Measurements from ENCODE around the gene PRPF31.
"Not testable (repeated sequence)": the region's sequence is repeated elsewhere in the genome, so short reads cannot be mapped to it uniquely, and the experiment has no call there.

PRPF31 gene, protein sequence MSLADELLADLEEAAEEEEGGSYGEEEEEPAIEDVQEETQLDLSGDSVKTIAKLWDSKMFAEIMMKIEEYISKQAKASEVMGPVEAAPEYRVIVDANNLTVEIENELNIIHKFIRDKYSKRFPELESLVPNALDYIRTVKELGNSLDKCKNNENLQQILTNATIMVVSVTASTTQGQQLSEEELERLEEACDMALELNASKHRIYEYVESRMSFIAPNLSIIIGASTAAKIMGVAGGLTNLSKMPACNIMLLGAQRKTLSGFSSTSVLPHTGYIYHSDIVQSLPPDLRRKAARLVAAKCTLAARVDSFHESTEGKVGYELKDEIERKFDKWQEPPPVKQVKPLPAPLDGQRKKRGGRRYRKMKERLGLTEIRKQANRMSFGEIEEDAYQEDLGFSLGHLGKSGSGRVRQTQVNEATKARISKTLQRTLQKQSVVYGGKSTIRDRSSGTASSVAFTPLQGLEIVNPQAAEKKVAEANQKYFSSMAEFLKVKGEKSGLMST

DNA sequence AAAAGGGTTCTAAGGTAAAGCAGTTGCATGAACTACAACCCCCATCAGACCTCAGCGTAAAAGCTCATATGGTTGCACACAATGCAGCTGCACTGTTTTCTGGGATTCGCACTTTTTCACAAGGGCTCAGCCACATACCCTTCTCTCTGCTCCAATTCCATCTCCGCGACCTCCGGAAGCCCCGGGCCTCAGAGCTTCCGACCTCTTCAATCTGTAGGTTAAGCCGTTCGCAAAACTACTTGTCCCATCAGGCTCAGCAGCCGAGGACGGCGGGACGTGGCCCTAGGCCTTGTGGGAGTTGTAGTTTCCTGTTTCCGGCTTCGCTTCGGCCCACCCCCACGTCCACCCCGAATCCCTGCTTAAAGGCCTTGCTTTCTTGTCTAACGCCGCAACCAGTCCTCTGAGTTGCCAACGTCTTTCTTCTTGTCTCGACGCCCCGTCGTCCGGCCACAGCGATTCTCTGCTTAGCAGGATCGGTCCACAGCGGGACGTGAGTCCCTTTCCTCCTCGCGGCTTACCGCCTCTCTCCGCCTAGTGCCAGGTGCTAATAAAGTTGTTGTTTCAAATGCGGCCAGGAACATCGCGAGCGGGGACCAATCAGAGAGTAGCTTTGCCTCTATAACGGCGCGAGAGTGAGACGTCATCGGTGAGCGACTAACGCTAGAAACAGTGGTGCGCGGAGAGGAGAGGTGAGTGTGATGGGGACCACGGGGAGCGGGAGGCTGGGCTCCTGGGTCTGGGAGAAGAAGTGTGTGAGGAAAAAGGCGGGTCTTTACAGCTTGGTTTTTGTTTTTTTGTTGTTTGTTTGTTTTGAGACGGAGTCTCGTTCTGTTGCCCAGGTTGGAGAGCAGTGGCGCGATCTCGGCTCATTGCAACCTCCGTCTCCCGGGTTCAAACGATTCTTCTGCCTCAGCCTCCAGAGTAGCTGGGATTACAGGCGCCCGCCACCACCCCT, at the start of gene PRPF31, which contains the start of gene TFPT:
TSS of gene PRPF31 (plus strand) at position 646 of the 955 bp plus-strand sequence. CDS start 2,525 bp downstream, outside the sequence.
TSS of gene TFPT (minus strand) at position 549 of the 955 bp plus-strand sequence. CDS start at position 161, 388 bp downstream.
- peak; percentile 93 for DNase-seq (ENCODE audit: extremely low read depth in 1 of 2, low read depth in 1 of 2)

DNA sequence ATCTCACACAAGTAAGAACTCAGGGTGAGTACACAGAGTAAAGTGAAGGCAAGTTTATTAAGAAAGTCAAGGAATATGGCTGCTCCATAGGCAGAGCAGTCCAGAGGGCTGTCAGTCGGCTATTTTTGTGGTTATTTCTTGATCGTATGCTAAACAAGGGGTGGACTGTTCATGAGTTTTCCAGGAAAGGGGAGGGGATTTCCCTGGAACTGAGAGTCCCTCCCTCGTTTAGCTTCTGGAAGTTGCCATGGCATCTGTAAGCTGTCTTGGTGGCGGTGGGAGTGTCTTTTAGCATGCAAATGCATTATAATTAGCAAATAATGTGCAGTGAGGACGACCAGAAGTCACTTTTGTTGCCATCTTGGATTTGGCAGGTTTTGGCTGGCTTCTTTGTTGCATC, 46.1 kb upstream of the PRPF31 start:
- no peak for DNase-seq (ENCODE audit: extremely low read depth in 1 of 2, low read depth in 1 of 2)

DNA sequence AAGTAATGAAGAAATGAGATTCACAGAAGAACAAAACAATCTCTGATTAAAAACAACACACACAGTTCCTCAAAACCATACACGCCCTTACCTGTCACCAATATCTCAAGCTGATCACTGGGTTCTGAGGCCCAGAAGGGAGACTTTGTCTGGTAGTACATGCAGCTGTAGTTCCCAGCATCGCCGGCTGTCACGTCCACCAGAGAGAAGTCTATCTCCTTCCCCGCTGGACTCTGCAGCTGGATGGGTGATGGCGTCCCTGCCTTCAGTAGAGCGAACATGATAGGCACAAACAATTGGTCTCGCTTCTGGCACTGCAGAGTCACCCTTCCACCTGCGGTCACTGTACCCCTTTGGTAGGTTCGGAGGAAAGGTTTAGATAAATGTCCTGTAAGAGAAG, 41.7 kb upstream of the PRPF31 start:
- DNase-seq (ENCODE audit: extremely low read depth in 1 of 2, low read depth in 1 of 2), result no peak

DNA sequence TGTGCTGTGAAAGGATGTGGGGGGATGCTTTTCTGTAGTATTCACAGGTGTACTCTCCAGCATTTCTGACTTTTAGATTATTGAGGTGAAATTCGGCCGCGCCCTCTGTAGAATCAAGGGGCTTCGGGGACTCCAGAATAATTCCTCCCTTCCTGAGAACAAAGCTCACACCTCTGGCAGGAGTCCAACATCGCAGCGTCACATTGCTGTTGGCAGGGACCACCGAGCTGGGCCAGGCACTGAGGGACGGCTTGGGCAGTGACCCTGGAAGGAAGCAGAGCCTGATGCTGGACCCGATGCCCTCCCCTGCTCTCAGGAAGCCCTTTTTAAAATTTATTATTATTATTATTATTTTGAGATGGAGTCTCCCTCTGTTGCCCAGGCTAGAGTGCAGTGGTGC, 40.7 kb upstream of the PRPF31 start:
- DNase-seq (ENCODE audit: extremely low read depth in 1 of 2, low read depth in 1 of 2), result no peak

DNA sequence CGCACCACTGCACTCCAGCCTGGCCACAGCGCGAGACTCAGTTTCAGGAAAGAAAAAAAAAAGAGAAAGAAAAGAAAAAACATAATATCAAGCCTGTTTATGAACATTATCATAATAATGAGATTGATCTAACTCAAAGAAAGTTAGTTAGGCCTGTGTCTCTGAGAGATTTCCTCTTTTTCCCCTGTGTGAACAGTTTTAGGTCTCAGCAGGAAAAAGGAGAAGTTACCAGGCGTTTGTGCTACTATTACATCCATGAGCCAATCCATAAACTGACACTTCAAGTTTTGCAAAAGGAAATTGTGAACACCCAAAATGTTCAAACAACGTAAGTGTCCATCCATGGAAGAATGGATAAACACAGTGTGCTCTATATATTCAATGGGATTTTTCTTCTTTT, 38.2 kb upstream of the PRPF31 start:
- DNase-seq (ENCODE audit: extremely low read depth in 1 of 2, low read depth in 1 of 2), result no peak

DNA sequence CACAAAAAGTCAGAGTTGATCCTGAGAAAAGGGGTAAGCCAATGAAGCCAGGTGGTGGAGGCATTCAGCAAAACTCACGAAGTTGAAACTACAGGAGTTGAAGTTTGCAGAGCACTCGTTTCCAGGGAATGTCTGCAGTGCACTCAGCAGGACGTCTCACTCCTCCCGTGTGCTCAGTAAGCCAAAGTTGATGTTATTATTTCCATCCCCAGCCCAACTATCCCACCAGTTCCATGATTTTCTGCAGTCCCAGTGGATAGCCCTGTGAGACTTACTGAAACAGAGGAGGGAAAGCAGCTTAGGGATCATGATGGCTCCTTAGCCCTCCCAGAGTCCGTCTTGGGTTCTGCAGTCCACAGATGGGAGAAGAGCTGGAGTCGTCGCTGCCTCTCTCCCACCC, 34.5 kb upstream of the PRPF31 start, which contains the start of gene TARM1:
TSS of gene TARM1 (minus strand) at position 334 of the 400 bp plus-strand sequence. CDS start at position 309, 25 bp downstream.
- no peak for DNase-seq (ENCODE audit: extremely low read depth in 1 of 2, low read depth in 1 of 2)

DNA sequence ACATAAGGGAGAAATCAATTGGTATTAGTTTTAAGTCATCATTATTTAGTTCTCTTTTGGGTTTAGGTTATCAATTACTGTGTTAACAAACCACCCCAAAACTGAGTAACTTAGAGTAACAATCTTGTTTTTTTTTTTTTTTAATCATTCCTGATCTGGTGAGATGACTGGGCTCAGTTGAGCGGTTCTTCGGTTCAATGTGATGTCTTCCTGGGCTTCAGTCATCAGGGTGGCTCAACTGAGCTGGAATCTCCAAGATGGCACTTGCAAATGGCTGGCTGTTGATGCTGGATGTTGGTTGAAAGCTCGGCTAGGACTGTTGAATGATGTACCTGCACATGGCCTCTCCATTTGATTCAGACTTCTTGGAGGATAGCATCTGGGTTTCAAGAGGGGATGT, 31.1 kb upstream of the PRPF31 start:
- no peak for DNase-seq (ENCODE audit: extremely low read depth in 1 of 2, low read depth in 1 of 2)

DNA sequence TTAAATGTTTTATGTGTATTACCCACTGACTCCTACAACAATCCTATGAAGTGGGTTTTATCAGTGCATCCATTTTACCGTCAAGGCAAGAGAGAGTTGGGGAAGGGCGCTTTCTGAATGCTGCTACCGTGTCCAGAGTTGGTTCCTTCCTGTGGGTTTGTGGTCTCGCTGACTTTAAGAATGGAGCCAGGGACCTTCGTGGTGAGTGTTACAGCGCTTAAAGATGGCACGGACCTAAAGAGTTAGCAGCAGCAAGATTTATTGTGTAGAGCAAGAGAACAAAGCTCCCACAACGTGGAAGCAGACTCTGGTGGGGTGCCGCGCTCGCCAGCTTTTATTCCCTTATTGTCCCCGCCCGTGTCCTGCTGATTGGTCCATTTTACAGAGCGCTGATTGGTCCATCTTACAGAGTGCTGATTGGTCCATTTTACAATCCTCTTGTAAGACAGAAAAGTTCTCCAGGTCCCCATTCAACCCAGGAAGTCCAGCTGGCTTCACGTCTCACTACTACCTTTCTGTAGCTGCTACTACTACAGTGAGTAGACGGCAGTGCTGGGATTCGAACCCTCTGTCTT, 21.0 kb upstream of the PRPF31 start:
- DNase-seq (ENCODE audit: extremely low read depth in 1 of 2, low read depth in 1 of 2), result no peak

DNA sequence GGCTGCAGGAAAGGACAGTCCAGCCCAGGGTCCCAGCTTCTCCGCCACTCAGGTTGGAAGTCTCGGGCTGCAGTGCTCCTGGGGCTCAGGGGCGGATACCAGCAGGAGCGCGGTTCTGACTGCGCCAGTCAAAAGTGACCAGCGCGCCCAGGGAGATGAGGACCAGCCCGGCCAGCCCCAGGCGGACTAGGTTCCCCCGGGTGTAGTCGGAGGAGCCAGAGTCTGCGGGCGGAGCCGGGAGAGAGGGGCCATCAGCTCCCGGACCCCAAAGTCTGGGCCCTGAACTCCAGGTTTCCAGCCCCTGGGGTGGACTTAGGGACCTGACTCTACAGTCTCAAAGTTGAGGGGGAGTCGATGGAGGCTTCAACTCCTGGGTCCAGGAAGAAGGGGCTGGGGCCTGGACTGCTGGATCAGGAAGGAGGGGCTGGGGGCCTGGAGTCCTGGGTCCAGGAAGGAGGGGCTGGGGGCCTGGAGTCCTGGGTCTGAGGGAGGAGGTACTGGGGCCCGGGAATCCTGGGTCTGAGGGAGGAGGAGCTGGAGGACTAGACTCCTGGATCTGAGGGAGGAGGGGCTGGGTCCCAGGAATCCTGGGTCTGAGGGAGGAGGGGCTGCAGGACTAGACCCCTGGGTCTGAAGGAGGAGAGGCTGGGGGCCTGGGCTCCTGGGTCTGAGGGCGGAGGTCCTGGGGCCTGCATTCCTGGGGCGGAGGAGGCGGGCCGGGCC, 20.3 kb upstream of the PRPF31 start:
- DNase-seq (ENCODE audit: extremely low read depth in 1 of 2, low read depth in 1 of 2), result no peak

DNA sequence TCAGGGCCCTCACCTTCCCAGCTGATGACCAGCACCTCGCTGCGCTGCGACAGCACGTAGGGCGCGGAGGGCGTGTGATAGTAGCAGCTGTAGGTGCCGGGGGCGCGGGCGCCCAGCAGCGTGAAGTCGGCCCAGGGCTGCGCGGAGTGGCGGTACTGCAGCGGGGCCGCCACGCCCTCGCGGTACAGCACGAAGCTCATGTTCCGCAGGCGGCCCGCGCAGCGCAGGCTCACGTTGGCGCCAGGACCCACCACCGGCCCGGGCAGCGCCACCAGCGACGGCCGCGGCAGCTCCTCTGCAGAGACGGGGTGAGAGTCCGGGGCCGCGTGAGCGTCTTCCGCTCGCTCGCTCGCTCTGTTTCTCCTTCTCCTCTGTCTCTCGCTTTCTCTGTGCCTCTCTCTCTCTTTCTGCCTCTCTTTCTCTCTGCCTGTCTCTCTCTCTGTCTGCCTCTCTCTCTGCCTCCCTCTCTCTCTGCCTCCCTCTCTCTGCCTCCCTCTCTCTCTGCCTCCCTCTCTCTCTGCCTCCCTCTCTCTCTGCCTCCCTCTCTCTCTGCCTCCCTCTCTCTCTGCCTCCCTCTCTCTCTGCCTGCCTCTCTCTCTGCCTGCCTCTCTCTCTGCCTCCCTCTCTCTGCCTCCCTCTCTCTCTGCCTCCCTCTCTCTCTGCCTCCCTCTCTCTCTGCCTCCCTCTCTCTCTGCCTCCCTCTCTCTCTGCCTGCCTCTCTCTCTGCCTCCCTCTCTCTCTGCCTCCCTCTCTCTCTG, 19.5 kb upstream of the PRPF31 start:
- peak in 1 of 2 donors; percentile 35 for DNase-seq (ENCODE audit: extremely low read depth in 1 of 2, low read depth in 1 of 2)

DNA sequence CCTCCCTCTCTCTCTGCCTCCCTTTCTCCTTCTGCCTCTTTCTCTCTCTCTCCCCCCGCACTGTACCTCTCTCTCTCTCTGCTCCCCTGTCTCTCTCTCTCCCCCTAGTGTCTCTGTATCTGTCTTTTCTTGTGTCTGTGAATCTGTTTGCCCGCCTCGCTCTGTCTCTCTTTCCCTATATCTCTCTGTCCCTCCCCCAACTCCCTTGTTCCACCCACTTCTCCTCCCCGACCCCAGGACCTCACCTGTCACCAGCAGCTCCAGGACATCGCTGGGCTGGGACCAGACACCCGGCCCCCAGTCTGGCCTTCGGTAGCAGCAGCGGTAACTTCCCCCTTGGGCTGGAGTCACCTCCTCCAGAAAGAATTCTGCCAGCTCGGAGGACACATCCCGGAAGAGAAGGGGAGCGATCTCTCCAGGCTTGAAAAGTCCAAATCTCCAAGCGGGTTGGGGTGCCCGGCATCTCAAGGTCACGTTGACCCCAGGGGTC, 18.9 kb upstream of the PRPF31 start:
- DNase-seq (ENCODE audit: extremely low read depth in 1 of 2, low read depth in 1 of 2), result no peak

DNA sequence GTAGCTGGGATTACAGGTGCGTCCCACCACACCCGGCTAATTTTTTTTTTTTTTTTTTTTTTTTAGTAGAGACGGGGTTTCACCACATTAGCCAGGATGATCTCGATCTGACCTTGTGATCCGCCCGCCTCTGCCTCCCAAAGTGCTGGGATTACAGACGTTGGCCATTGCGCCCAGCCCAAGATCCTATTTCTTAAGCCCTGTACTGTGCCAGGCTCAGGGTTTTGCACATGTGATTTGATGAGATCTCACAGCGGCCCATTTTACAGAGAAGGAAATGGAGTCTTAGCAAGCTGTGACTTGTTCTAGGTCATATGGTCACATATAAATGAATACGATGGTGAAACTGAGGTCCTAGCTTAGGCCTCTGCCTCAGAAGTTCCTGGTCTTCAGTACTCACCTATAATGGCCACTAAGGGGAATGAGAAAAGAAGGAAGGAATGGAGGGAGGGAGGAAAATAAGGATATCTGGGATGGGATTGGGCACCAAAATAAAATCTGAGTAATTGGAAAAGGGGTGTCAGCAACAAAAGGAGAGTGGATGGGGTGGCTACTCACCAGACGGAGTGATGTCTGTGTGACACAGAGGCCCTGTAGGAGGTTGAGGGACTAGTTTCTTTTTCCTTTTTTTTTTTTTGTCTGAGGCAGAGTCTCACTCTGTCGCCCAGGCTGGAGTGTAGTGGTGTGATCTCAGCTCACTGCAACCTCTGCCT, 16.2 kb upstream of the PRPF31 start:
- no peak for DNase-seq (ENCODE audit: extremely low read depth in 1 of 2, low read depth in 1 of 2)

DNA sequence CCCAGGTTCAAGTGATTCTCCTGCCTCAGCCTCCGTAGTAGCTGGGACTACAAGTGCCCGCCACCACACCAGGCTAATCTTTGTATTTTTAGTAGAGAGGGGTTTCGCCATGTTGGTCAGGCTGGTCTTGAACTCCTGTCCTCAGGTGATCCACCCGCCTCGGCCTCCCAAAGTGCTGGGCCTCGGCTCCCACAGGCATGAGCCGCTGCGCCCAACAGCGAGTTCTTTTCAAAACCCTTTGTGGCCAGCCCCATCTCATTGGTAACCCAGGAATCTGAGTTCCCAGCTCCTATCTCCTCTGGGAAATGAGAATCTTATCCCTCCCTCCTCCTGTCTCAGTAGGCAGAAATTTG, 15.7 kb upstream of the PRPF31 start:
- not testable (repeated sequence) for DNase-seq (ENCODE audit: extremely low read depth in 1 of 2, low read depth in 1 of 2)

DNA sequence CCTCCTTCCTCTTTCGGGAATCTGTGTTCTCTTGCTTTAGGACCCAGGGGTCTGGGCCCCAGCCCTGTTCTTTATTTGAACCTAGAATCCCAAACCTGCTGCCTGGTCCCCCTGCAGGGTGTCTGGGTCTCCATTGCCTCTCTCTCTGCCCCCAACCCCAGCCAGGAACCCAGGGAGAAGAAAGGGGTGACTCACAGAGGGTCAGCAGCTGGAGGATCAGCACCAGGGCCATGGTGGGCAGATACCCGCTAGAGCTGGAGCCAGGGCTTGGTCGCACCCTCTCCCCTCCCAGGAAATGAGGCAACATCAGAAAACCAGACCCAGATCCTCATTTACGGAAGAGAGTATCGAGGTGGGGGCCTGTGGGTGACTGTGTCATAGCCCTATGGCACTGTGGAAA, 15.0 kb upstream of the PRPF31 start, which contains the start of gene OSCAR:
TSS of gene OSCAR (minus strand) at position 243 of the 400 bp plus-strand sequence. CDS start at position 232, 11 bp downstream.
- no peak for DNase-seq (ENCODE audit: extremely low read depth in 1 of 2, low read depth in 1 of 2)

DNA sequence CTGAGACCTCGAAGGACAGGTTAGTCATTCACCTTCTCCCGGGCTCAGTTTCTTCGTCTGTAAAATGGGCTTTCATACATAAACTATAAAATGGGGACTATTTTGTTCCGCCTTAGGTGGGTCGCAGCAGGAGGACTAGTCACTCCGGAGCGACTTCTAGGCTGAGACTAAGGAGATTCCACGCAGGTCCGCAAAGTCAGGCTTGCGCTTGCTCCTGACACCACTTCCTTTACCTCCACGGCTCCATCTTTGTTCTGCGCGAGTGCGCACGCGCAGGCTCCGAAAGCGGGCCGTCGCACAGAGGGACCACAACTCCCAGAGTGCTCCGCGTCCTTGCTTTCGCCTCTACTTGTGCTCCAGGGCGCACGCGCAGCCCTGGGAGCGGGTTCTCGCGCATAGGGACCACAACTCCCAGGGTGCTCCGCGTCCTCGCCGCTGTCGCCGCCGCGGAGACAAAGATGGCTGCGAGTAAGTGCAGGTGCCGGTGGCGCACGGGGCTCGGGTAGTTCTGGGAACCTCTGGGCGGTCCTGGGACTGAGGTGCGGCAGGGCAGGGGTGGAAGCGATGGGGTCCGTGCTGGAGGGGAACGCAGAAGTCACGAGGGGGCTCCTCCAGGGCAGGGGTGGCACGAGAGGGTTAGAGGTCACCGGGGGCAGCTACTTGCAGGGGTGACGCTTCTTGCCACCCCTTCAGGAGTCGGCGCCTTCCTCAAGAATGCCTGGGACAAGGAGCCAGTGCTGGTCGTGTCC, 13.0 kb upstream of the PRPF31 start, which contains the start of gene NDUFA3:
TSS of gene NDUFA3 (plus strand) at position 435 of the 749 bp plus-strand sequence. CDS start at position 459, 24 bp downstream.
- peak; percentile 90 to 95 for DNase-seq (ENCODE audit: extremely low read depth in 1 of 2, low read depth in 1 of 2)

DNA sequence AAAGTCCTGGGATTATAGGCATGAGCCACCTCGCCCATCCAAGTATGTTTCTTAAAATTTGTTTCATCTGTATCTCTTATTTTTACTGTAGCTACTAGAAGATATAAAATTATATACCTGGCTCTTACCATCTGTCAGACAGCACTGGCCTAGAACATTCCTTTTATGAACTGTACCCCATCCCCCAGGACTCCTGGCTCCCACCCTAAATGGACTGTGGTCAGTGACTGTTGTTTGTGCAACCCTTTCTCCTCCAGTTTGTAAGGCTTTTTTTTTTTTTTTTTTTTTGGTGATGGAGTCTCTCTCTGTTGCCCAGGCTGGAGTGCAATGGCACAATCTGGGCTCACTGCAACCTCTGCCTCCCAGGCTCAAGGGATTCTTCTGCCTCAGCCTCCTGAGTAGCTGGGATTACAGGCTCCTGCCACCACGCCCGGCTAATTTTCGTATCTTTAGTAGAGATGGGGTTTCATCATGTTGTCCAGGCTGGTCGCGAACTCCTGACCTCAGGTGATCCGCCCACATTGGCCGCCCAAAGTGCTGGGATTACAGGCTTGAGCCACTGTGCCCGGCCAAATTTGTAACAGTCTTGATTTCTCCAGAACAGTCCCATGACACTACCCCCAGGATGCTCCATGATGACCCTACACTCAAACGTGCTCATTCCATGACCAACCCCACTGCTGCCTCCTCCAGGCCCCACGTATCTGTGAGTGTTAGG, 10.4 kb upstream of the PRPF31 start:
- no peak for DNase-seq (ENCODE audit: extremely low read depth in 1 of 2, low read depth in 1 of 2)

DNA sequence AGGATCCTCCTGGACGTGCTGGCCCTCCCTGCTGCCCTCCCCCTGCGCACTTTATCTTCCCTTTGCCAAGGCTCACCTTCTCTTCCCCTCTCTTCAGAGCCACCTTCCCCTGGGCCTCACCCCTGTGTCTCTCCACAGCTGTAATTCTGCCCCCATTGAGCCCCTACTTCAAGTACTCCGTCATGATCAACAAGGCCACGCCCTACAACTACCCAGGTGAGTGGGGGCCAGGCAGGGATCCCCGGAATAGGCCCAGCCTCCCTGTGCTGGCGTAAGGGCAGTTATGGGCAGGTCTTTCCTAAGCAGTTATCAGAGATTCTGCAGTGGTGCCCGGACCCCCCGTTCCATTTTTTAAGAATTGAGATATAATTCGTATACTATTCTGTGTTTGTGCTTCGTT, 9.8 kb upstream of the PRPF31 start:
- DNase-seq (ENCODE audit: extremely low read depth in 1 of 2, low read depth in 1 of 2), result no peak

Data from activated CD8-positive, alpha-beta memory T cell treated with anti-CD3 and anti-CD28 coated beads for 1 hour (primary cell).